ENCODE results near the gene FOXA2.
"Not testable (repeated sequence)": the region's sequence is repeated elsewhere in the genome, so short reads cannot be mapped to it uniquely, and the experiment has no call there.

FOXA2 gene

GRCh38 chr20:22567944-22568871 is 16.2 kb downstream of the FOXA2 start:
- no peak for DNase-seq

GRCh38 chr20:22566876-22567658 is 17.3 kb downstream of the FOXA2 start:
- DNase-seq = no peak

- DNase-seq = no peak
Observed at GRCh38 chr20:22563062-22563965, 21.1 kb downstream of the FOXA2 start.

- no peak for DNase-seq
Observed at GRCh38 chr20:22562620-22563019, 21.8 kb downstream of the FOXA2 start.

GRCh38 chr20:22561965-22562577 is 22.3 kb downstream of the FOXA2 start:
- no peak for DNase-seq

GRCh38 chr20:22560817-22561216 is 23.6 kb downstream of the FOXA2 start:
- DNase-seq = no peak

GRCh38 chr20:22559711-22560318 is 24.6 kb downstream of the FOXA2 start:
- DNase-seq = no peak

- no peak for DNase-seq
Observed at GRCh38 chr20:22557403-22558276, 26.7 kb downstream of the FOXA2 start.

GRCh38 chr20:22556565-22557056 is 27.8 kb downstream of the FOXA2 start:
- no peak for DNase-seq

- DNase-seq = no peak
Observed at GRCh38 chr20:22555791-22556564, 28.4 kb downstream of the FOXA2 start.

- DNase-seq = no peak
Observed at GRCh38 chr20:22554391-22554790, 30.0 kb downstream of the FOXA2 start.

- DNase-seq = not testable (repeated sequence)
Observed at GRCh38 chr20:22550514-22550913, 33.9 kb downstream of the FOXA2 start.

GRCh38 chr20:22548040-22548439 is 36.3 kb downstream of the FOXA2 start:
- DNase-seq = no peak

- DNase-seq = no peak
Observed at GRCh38 chr20:22546344-22546743, 38.0 kb downstream of the FOXA2 start.

GRCh38 chr20:22545045-22545444 is 39.3 kb downstream of the FOXA2 start:
- no peak for DNase-seq

- DNase-seq = no peak
Observed at GRCh38 chr20:22544462-22544861, 39.9 kb downstream of the FOXA2 start.

- no peak for DNase-seq
Observed at GRCh38 chr20:22542427-22542826, 41.9 kb downstream of the FOXA2 start.

- no peak for DNase-seq
Observed at GRCh38 chr20:22540832-22541231, 43.5 kb downstream of the FOXA2 start.

GRCh38 chr20:22536956-22537756 is 47.2 kb downstream of the FOXA2 start:
- DNase-seq = no peak

All from cortex of kidney (tissue), 1 donor.